ENCODE measurements around the gene SLC5A1.

DNA sequence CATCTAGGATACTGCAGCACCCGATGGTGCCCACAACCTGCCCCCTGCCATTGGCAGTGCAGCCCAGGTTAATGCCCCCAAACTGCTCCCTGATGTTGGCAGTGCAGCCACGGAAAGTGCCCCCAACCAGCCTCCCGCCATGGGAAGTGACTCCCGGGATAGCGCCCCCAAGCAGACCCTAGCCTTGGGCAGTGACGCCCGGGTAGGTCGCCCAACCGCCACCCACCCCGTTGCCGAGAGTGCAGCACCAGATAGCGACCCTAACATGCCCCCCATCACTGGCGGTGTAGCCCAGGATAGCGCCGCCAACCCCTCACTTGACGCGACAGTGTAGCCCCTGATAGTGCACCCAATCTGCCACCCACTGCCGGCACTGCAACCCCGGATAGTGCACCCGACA lies 77.5 kb downstream of the SLC5A1 start:
- TF ChIP-seq POLR2AphosphoS5 (IDR thresholded peaks at IDR 0.05), result no peak
- TF ChIP-seq, protein P1, sequence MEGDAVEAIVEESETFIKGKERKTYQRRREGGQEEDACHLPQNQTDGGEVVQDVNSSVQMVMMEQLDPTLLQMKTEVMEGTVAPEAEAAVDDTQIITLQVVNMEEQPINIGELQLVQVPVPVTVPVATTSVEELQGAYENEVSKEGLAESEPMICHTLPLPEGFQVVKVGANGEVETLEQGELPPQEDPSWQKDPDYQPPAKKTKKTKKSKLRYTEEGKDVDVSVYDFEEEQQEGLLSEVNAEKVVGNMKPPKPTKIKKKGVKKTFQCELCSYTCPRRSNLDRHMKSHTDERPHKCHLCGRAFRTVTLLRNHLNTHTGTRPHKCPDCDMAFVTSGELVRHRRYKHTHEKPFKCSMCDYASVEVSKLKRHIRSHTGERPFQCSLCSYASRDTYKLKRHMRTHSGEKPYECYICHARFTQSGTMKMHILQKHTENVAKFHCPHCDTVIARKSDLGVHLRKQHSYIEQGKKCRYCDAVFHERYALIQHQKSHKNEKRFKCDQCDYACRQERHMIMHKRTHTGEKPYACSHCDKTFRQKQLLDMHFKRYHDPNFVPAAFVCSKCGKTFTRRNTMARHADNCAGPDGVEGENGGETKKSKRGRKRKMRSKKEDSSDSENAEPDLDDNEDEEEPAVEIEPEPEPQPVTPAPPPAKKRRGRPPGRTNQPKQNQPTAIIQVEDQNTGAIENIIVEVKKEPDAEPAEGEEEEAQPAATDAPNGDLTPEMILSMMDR (IDR thresholded peaks at IDR 0.05 in 8 of 11, conservative IDR thresholded peaks at IDR 0.05 in 3 of 11), result no peak

Measured in spleen (tissue), 7 donors.